IPS DF 4.7 (cell line): ENCODE data around the gene PPP1R13B.
"Not testable (repeated sequence)": the region's sequence is repeated elsewhere in the genome, so short reads cannot be mapped to it uniquely, and the experiment has no call there.

Source experiments
- DNase-seq: peaks from one replicate; pipeline ENCODE4 v3.0.0-alpha.2; 2013; ENCODE audit warnings: low spot score; ENCODE audit errors: extremely low read depth

Gene PPP1R13B

GRCh38 chr14:103802356-103802755 is 45.0 kb downstream of the PPP1R13B start:
- DNase-seq: no peak

GRCh38 chr14:103801459-103801858 is 45.9 kb downstream of the PPP1R13B start:
- DNase-seq: no peak

- not testable (repeated sequence) for DNase-seq
These were observed 54.2 kb downstream of the PPP1R13B start for GRCh38 chr14:103793192-103793591.

GRCh38 chr14:103788086-103788485 is 59.3 kb downstream of the PPP1R13B start:
- no peak for DNase-seq

- no peak for DNase-seq
These were observed 65.0 kb downstream of the PPP1R13B start for GRCh38 chr14:103782376-103782775.

GRCh38 chr14:103776319-103776718 is 71.1 kb downstream of the PPP1R13B start:
- DNase-seq: not testable (repeated sequence)

GRCh38 chr14:103775506-103775905 is 71.9 kb downstream of the PPP1R13B start:
- DNase-seq: no peak

GRCh38 chr14:103773521-103773920 is 73.9 kb downstream of the PPP1R13B start:
- no peak for DNase-seq

- no peak for DNase-seq
These were observed 75.2 kb downstream of the PPP1R13B start for GRCh38 chr14:103772078-103772712.

- DNase-seq: peak; percentile 2
These were observed 76.5 kb downstream of the PPP1R13B start for GRCh38 chr14:103770902-103771301.

- no peak for DNase-seq
These were observed 76.9 kb downstream of the PPP1R13B start for GRCh38 chr14:103770500-103770899.

- no peak for DNase-seq
These were observed 80.0 kb downstream of the PPP1R13B start for GRCh38 chr14:103767336-103767894.

- DNase-seq: no peak
These were observed 81.8 kb downstream of the PPP1R13B start for GRCh38 chr14:103765526-103765925.

- no peak for DNase-seq
These were observed 83.5 kb downstream of the PPP1R13B start for GRCh38 chr14:103763730-103764488.

- no peak for DNase-seq
These were observed 84.8 kb downstream of the PPP1R13B start for GRCh38 chr14:103762541-103762940.

GRCh38 chr14:103762036-103762435 is 85.3 kb downstream of the PPP1R13B start:
- DNase-seq: no peak

- no peak for DNase-seq
These were observed 89.2 kb downstream of the PPP1R13B start for GRCh38 chr14:103758059-103758776.

GRCh38 chr14:103755060-103755459 is 92.3 kb downstream of the PPP1R13B start:
- no peak for DNase-seq

- no peak for DNase-seq
These were observed 93.6 kb downstream of the PPP1R13B start for GRCh38 chr14:103753774-103754173.

- no peak for DNase-seq
These were observed 97.5 kb downstream of the PPP1R13B start for GRCh38 chr14:103749860-103750259.

- DNase-seq: no peak
These were observed 97.9 kb downstream of the PPP1R13B start for GRCh38 chr14:103749452-103749851.

GRCh38 chr14:103748534-103748857 is 98.9 kb downstream of the PPP1R13B start:
- DNase-seq: no peak
